Parathyroid adenoma (tissue), 2 donors: ENCODE results near the gene VSIG10L2.

Experiments used
- H2AFZ ChIP-seq: fragments of 300-600 bp; sonication (generic); one replicate; pipeline ENCODE4 v1.7.0; 2017; ENCODE audit warnings: antibody characterized with exemption, mild to moderate bottlenecking
- H3K27ac ChIP-seq: fragments of 300-600 bp; sonication (generic); one replicate; pipeline ENCODE4 v1.7.0; 2017
- H3K27me3 ChIP-seq: fragments of 300-600 bp; sonication (generic); one replicate; pipeline ENCODE4 v1.7.0; 2017; ENCODE audit warnings: low read length; ENCODE audit not compliant: control insufficient read depth, insufficient read depth
- H3K36me3 ChIP-seq: fragments of 300-600 bp; sonication (generic); one replicate; pipeline ENCODE4 v1.7.0; 2017; ENCODE audit warnings: low read length; ENCODE audit not compliant: control insufficient read depth, insufficient read depth
- H3K4me1 ChIP-seq: fragments of 300-600 bp; sonication (generic); one replicate; pipeline ENCODE4 v1.7.0; 2017; ENCODE audit warnings: control low read depth
- H3K4me2 ChIP-seq: fragments of 300-600 bp; sonication (generic); one replicate; pipeline ENCODE4 v1.7.0; 2017; ENCODE audit warnings: low read length
- H3K4me3 ChIP-seq: fragments of 300-600 bp; sonication (generic); one replicate; pipeline ENCODE4 v1.7.0; 2017; ENCODE audit warnings: low read depth, low read length
- H3K79me2 ChIP-seq: fragments of 300-600 bp; sonication (generic); one replicate; pipeline ENCODE4 v1.7.0; 2017; ENCODE audit warnings: control low read depth
- H3K9ac ChIP-seq: fragments of 300-600 bp; sonication (generic); one replicate; pipeline ENCODE4 v1.7.0; 2017; ENCODE audit warnings: mild to moderate bottlenecking
- H3K9me3 ChIP-seq: fragments of 300-600 bp; sonication (generic); one replicate; pipeline ENCODE4 v1.7.0; 2017; ENCODE audit warnings: low read length; ENCODE audit not compliant: control insufficient read depth
- CTCF ChIP-seq: fragments of 300-600 bp; sonication (generic); IDR thresholded peaks from one replicate; pipeline ENCODE4 v1.7.0; 2017; ENCODE audit warnings: antibody characterized with exemption, mild to moderate bottlenecking
- donor health status: primary hyperparathyroidism.

VSIG10L2 gene

DNA sequence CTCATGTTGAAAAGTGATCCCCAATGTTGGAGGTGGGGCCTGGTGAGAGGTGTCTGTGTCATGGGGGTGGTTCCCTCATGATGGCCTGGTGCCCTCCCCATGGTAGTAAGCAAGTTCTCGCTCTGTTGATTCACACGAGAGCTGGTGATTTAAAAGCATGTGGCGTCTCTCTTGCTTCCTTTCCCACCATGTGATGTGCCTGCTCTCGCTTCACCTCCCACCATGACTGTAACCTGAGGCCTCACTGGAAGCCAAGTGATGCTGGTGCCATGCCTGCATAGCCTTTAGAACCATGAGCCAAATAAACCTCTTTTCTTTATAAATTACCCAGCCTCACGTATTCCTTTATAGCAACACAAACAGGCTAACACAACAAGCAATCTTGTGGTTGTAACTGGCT is 52.4 kb downstream of the VSIG10L2 start:
- H3K9ac ChIP-seq = no peak overlapping the region
- no peaks in the 10 kb centered on the region for H3K4me1 ChIP-seq
- TF ChIP-seq CTCF = no peak
- no peaks in the 10 kb centered on the region for H3K79me2 ChIP-seq
- H3K36me3 ChIP-seq = no peaks in the 10 kb centered on the region
- no peak overlapping the region for H3K4me2 ChIP-seq
- no peak overlapping the region for H3K27ac ChIP-seq
- no peaks in the 10 kb centered on the region for H3K27me3 ChIP-seq
- H2AFZ ChIP-seq = no peak overlapping the region
- H3K4me3 ChIP-seq = no peak overlapping the region
- H3K9me3 ChIP-seq = no peaks in the 10 kb centered on the region

GRCh38 chr11:125999234-125999880 is 53.5 kb downstream of the VSIG10L2 start:
- H3K4me3 ChIP-seq = no peak overlapping the region
- no peak overlapping the region for H2AFZ ChIP-seq
- H3K4me1 ChIP-seq = no peaks in the 10 kb centered on the region
- no peaks in the 10 kb centered on the region for H3K36me3 ChIP-seq
- H3K9ac ChIP-seq = no peak overlapping the region
- no peaks in the 10 kb centered on the region for H3K27me3 ChIP-seq
- no peak for TF ChIP-seq CTCF
- no peaks in the 10 kb centered on the region for H3K9me3 ChIP-seq
- no peak overlapping the region for H3K4me2 ChIP-seq
- no peaks in the 10 kb centered on the region for H3K79me2 ChIP-seq
- H3K27ac ChIP-seq = no peak overlapping the region

DNA sequence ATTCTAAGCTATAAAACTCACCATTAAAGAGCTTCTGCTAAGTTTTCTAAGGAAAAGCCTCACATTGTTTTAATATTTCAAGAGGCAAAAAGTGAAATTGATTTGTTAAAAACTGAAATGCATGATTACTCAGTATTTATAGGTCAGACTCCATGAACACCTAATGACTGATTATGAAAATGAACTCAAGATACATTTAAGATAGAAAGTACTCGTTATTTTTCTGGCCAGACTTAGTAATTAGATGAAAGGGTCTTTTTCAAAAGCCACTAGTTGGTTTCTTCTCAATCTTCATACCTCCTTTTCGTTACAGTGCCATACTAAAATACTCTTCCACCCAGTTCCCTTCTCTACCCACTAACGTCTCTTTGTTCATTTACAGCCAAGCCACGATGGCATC is 56.3 kb downstream of the VSIG10L2 start:
- Histone ChIP-seq H3K27me3 (no peaks in the 10 kb centered on the region), H3K36me3 (no peaks in the 10 kb centered on the region), H3K27ac (no peak overlapping the region), H3K4me1 (no peaks in the 10 kb centered on the region), H3K9ac (no peak overlapping the region), H3K9me3 (no peaks in the 10 kb centered on the region), H2AFZ (no peak overlapping the region), H3K4me3 (no peak overlapping the region), H3K79me2 (no peaks in the 10 kb centered on the region), H3K4me2 (no peak overlapping the region)
- TF ChIP-seq CTCF = no peak
